ENCODE measurements around the gene L3MBTL4. TPM values are rescaled to one million over a fixed set of nuclear protein-coding genes. Genes with fewer than 3 reads are reported as not detected.

Gene L3MBTL4
- total and polyA plus RNA-seq, 8 donors = 2.5 to 15.1 (median 6.4) TPM

DNA sequence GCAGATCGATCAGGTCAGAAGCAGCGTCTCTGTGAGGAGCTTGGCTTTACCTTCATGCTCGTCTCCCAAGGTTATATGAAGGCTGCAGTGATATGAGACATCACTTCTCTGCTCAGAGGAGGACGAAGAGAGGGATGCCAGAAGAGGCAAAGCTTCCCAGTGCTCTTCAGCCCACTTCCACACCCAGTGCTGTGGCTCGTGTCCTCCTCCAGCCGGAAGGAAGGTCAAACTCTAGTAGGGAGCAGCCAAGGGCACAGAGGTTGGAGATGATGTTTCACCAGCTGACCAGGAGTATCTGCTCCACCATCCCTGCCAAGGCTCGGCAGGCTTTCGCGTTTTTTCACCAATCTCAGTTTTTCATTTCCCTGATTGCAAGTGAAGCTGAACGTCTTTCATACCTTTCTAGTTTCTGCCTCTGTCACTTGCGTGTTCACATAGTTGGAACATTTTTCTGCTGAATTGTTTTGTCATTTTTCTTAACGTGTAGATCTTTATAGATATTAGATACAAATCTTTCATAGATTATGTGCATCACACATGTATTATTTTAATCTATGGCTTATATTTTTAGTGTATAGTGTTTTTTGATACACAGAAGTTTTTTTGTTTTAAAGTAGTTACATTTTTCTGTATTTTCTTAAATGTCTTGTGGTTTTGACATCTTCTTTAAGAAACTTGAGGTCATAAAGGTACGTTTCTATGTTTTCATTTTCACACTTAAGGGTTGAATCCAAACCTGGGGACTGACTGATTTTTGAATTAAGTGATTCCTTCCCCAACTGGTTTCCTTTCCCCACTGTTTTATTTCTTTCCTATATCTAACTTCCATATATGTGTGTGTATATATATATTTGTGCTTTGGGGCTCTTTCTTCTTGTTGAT is 23.5 kb upstream of the L3MBTL4 start:
- FAIRE-seq (no peak), DNase-seq (no peak), ATAC-seq (no peak)
- no peaks in the 10 kb centered on the region for H3K27me3 ChIP-seq
- 66 to 81% methylated on average over 13 of the region's 13 CpGs for WGBS, 2 donors
- TF ChIP-seq, protein P1, sequence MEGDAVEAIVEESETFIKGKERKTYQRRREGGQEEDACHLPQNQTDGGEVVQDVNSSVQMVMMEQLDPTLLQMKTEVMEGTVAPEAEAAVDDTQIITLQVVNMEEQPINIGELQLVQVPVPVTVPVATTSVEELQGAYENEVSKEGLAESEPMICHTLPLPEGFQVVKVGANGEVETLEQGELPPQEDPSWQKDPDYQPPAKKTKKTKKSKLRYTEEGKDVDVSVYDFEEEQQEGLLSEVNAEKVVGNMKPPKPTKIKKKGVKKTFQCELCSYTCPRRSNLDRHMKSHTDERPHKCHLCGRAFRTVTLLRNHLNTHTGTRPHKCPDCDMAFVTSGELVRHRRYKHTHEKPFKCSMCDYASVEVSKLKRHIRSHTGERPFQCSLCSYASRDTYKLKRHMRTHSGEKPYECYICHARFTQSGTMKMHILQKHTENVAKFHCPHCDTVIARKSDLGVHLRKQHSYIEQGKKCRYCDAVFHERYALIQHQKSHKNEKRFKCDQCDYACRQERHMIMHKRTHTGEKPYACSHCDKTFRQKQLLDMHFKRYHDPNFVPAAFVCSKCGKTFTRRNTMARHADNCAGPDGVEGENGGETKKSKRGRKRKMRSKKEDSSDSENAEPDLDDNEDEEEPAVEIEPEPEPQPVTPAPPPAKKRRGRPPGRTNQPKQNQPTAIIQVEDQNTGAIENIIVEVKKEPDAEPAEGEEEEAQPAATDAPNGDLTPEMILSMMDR (IDR thresholded peaks at IDR 0.05) = no peak
- no peaks in the 10 kb centered on the region for H3K4me1 ChIP-seq
- no peaks in the 10 kb centered on the region for H3K9me3 ChIP-seq
- intact Hi-C loops (cut with DNase I) = no loop called here
- no peaks in the 10 kb centered on the region for H3K36me3 ChIP-seq
- no peak overlapping the region for H3K27ac ChIP-seq
- no peak overlapping the region for H3K4me3 ChIP-seq

DNA sequence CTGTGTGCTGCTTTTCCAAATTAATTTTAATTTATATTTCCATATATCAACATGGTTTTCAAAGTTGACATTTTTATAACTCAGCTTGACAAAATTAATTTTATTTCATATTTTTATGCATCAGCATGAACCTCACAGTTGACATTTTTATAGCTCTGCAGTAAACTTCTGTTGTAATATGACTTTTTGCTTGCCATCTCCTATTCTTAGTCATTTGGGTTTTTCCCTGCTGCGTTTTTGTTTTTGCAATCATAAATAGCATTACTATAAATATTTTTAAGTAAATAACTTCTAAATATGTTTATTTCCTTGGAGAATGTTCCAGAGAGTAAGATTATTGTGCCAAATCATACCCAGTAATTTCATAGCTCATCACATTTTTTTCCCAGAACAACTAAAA is 21.0 kb upstream of the L3MBTL4 start:
- ATAC-seq (no peak), DNase-seq (no peak), FAIRE-seq (no peak)
- H3K27me3 ChIP-seq = no peaks in the 10 kb centered on the region
- H3K4me3 ChIP-seq = no peak overlapping the region
- no peak overlapping the region for H3K27ac ChIP-seq
- intact Hi-C loops (cut with DNase I) = no loop called here
- TF ChIP-seq, protein P1 (IDR thresholded peaks at IDR 0.05) = no peak
- no peaks in the 10 kb centered on the region for H3K36me3 ChIP-seq
- WGBS, 2 donors = 25 to 38% methylated on average over 1 of the region's 1 CpG
- H3K4me1 ChIP-seq = no peaks in the 10 kb centered on the region
- H3K9me3 ChIP-seq = no peaks in the 10 kb centered on the region

DNA sequence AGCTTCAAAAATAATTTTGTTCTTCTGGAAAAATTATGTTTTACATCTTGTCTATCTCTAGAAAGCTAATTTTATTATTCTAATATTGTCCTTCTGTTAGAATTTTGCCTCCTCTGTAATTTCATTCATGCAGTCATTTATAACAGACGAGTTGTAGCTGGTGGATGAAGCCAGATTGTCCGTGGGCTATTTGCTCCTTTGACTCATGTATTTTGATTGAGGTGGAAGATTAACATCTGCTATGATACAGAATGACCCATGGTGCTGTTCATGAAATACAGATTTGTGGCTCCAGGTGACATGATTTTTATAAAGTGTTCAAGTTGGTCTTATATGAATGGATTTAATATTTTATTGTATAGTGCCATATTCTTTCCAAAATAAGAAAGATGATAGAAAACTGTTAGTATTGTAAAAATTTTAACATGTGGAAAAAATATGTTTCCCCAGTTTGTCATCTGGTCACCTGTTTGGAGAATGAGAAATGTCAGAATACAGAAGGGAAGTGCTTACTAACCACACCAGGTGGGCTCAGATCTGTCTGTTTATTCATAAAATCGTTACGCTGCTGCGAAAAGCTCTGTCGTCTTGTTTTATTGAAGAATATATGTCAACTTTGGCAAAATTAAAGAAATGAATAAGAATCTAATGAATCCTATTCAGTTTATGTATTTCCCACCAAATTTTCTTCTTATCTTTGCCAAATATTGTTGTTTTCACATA is 20.4 kb upstream of the L3MBTL4 start:
- no peak for DNase-seq
- TF ChIP-seq, protein P1 (IDR thresholded peaks at IDR 0.05) = no peak
- H3K27ac ChIP-seq = no peak overlapping the region

DNA sequence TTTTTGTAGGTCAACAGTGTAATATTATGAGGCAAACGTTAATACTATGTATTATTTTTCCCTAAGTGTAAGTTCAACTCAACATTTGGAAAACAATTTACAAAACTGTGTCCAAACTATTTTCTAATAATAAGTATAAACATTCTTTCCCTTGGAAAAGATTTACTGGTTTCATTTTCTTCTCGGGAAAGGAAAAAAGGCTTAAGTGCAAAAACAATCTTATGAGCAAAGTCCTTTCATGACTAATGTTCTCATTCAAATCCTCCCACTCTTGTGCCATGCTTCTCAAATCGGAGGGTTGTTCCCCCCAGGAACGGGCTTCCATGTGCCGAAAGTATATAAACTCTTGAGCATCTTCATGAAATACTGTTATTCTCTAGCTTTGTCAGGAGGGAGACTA is 19.8 kb upstream of the L3MBTL4 start:
- no peak overlapping the region for H3K4me3 ChIP-seq

More for the DNA sequence above, 20.4 kb upstream of the L3MBTL4 start:
- Histone ChIP-seq H3K9me3 (no peaks in the 10 kb centered on the region), H3K27me3 (no peaks in the 10 kb centered on the region), H3K4me1 (no peaks in the 10 kb centered on the region), H3K36me3 (no peaks in the 10 kb centered on the region), H3K4me3 (no peak overlapping the region)
- 53 to 59% methylated on average over 6 of the region's 6 CpGs for WGBS, 2 donors
- intact Hi-C loops (cut with DNase I) = no loop called here
- no peak for FAIRE-seq
- ATAC-seq = no peak

More for the DNA sequence above, 19.8 kb upstream of the L3MBTL4 start:
- no peaks in the 10 kb centered on the region for H3K4me1 ChIP-seq
- TF ChIP-seq, protein P1 (IDR thresholded peaks at IDR 0.05) = no peak
- 63% methylated on average over 5 of the region's 5 CpGs for WGBS, 2 donors
- no peaks in the 10 kb centered on the region for H3K27me3 ChIP-seq
- no peak for DNase-seq
- no peak for ATAC-seq
- H3K27ac ChIP-seq = no peak overlapping the region
- FAIRE-seq = no peak
- intact Hi-C loops (cut with DNase I) = no loop called here
- no peaks in the 10 kb centered on the region for H3K9me3 ChIP-seq
- H3K36me3 ChIP-seq = no peaks in the 10 kb centered on the region
